ENCODE measurements around the gene C2.
"Not testable (repeated sequence)": the region's sequence is repeated elsewhere in the genome, so short reads cannot be mapped to it uniquely, and the experiment has no call there.

C2 gene

GRCh38 chr6:31980998-31981397, 53.5 kb downstream of the C2 start:
- DNase-seq = not testable (repeated sequence)

- not testable (repeated sequence) for DNase-seq
Measured at GRCh38 chr6:31981744-31982143, 54.2 kb downstream of the C2 start, which contains the start of gene C4A. C4A (plus strand) TSS chr6:31982057; CDS start chr6:31982108, 51 bp downstream.

GRCh38 chr6:31989363-31989762, 61.8 kb downstream of the C2 start:
- DNase-seq = not testable (repeated sequence)

GRCh38 chr6:31994421-31994820, 66.9 kb downstream of the C2 start:
- not testable (repeated sequence) for DNase-seq

All from suppressor macrophage treated with lipopolysaccharide for 4 hours (primary cell).